Transverse colon (tissue), 4 donors: ENCODE measurements around the gene IL6R.

Experiments
- CTCF ChIP-seq, 5 experiments: fragments of 200-600 bp in 3 of 5; fragments of 450-650 bp in 2 of 5; sonication (generic) in 3 of 5; IDR thresholded peaks; 1 replicate in 2 of 5; 2 replicates in 3 of 5; pipeline ENCODE4 v1.5.1; 2016 to 2017; ENCODE audit warnings: antibody characterized with exemption in 5 of 5, inconsistent platforms in 3 of 5, mild to moderate bottlenecking in 2 of 5, moderate library complexity in 1 of 5
- EP300 ChIP-seq: sonication (generic); formaldehyde crosslinking; IDR thresholded peaks from one replicate; pipeline ENCODE4 v1.6.1; 2017; ENCODE audit warnings: antibody characterized with exemption, low read depth
- POLR2A ChIP-seq: fragments of 450-650 bp; IDR thresholded peaks from one replicate; pipeline ENCODE4 v1.6.1; 2016; ENCODE audit warnings: antibody characterized with exemption, mild to moderate bottlenecking, moderate library complexity
- POLR2AphosphoS5 ChIP-seq, 3 donors: sonication (generic); formaldehyde crosslinking; IDR thresholded peaks; one replicate each; pipeline ENCODE4 v1.6.1; 2016; ENCODE audit warnings: antibody characterized with exemption in 3 of 3

GRCh38 chr1:154427173-154428139 lies 22.3 kb downstream of the IL6R start:
- TF ChIP-seq POLR2AphosphoS5 (IDR thresholded peaks at IDR 0.05) (peak; percentile 20 to 72 (median 57)), POLR2A (no peak), CTCF (IDR thresholded peaks at IDR 0.05) (no peak), EP300 (no peak)
